ENCODE measurements around the gene FNBP1.

The FNBP1 gene

DNA sequence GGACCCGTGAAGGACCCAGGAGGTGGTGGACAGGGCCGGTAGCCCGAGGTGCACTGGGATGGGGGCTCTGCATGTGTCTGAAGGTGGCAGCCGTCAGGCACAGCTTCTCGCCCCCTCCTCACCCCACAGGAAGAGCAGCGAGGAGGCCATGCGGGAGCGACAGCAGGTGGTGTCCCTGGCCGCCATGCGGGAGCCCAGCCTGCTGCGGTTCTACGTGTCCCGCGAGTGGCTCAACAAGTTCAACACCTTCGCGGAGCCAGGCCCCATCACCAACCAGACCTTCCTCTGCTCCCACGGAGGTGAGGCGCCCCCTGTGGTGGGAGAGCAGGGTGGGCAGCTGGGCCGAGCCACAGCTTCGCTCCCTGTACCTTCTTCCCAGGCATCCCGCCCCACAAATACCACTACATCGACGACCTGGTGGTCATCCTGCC, 167.8 kb downstream of the FNBP1 start:
- H3K4me3 ChIP-seq, result no peak overlapping the region

DNA sequence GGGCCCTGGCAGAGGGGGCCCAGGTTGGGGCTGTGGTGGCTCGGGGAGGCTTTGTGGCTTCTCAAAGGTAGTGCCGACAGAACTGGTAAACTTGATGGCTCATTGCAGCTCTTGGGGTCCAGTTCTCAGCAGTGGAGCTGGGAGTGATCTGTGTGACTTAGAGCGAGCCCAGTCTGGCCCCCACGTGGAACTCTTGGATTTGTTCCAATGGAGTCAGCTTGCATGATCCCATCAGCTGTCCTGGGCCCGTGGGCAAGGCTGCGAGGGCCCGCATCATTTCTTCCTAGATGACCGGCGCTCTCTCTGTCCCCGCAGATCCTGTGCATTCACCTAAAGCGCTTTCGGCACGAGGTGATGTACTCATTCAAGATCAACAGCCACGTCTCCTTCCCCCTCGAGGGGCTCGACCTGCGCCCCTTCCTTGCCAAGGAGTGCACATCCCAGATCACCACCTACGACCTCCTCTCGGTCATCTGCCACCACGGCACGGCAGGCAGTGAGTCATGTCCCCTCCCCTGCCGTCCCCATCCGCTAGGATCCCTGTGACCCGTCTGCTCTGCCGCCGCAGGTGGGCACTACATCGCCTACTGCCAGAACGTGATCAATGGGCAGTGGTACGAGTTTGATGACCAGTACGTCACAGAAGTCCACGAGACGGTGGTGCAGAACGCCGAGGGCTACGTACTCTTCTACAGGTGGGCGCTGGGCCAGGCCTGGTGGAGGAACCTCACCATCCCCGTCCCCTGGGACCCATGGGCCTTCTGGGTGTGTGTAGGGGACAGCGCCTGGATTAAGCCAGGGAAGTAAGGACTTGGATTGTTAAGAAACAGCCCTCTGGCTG, 168.5 kb downstream of the FNBP1 start:
- Histone ChIP-seq H3K4me1 (peaks cover 0 to 4% (median 0%) of the 10 kb centered on the region in 10 experiments; a peak in 1 of 20 replicates), H3K4me3 (no peak overlapping the region), H3K27me3 (no peaks in the 10 kb centered on the region), H3K4me2 (no peak overlapping the region), H3K27ac (no peak overlapping the region; a peak in 1 of 22 replicates), H4K20me1 (peaks cover 0 to 3% (median 0%) of the 10 kb centered on the region in 11 experiments; a peak in 2 of 22 replicates), H3K36me3 (peaks cover 16 to 45% (median 33%) of the 10 kb centered on the region in 11 experiments; a peak in 21 of 22 replicates), H3K9ac (no peak overlapping the region; a peak in 1 of 22 replicates), H3K9me3 (replicated peaks in 1 of 11) (no peaks in the 10 kb centered on the region)
- TF ChIP-seq Cebpa-rat (IDR thresholded peaks at IDR 0.05), result no peak

More for the DNA sequence above, 167.8 kb downstream of the FNBP1 start:
- Histone ChIP-seq H3K9me3 (replicated peaks in 1 of 11) (no peaks in the 10 kb centered on the region), H3K27ac (no peak overlapping the region), H3K27me3 (no peaks in the 10 kb centered on the region), H4K20me1 (peaks cover 0 to 3% (median 0%) of the 10 kb centered on the region in 11 experiments; a peak in 2 of 22 replicates), H3K4me2 (no peak overlapping the region), H3K4me1 (0 out of 20 replicates have a peak, but pooled peaks cover 0 to 4% (median 0%) of the 10 kb centered on the region in 10 experiments), H3K9ac (peak overlapping the region in 1 of 11 experiments; percentile 17; a peak in 1 of 22 replicates), H3K36me3 (peaks cover 21 to 51% (median 33%) of the 10 kb centered on the region in 11 experiments; a peak in 21 of 22 replicates)
- no peak for TF ChIP-seq Cebpa-rat (IDR thresholded peaks at IDR 0.05)

DNA sequence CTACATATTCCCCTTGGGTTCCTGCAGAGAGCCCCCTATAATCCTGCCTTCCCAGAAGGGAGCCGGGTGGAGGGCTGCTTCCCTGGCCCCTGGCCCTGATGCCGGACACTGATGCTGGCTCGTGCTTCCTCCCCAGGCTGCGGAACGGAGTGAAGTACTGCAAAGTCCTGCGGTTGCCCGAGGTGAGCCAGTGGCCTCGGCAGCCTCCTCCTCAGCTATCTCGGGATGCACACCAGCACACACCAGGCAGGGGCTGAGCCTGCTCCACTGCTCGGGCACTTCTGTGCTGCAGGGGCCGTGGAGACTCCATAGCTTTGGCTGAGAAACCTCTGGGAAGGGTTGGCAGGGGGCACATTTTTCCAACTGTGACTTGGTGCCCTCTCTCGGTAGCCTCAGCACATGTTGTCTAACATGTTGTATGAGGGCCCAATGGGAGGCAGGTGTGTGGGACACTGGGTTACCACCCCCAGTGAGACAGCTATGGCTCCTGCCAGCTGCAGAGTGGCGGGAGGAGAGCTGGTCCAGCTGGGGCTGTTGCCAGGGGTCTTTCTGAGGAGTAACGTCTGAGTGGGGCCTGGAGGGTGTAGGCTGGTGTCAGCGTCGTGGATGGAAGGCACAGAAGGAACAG, 169.3 kb downstream of the FNBP1 start:
- Histone ChIP-seq H3K4me2 (no peak overlapping the region), H3K4me1 (peaks cover 0 to 12% (median 7%) of the 10 kb centered on the region in 10 experiments; a peak in 14 of 20 replicates), H3K9me3 (replicated peaks in 1 of 11) (no peaks in the 10 kb centered on the region), H3K27me3 (no peaks in the 10 kb centered on the region), H3K9ac (no peak overlapping the region), H4K20me1 (peaks cover 0 to 3% (median 0%) of the 10 kb centered on the region in 11 experiments; a peak in 2 of 22 replicates), H3K36me3 (peaks cover 16 to 44% (median 35%) of the 10 kb centered on the region in 11 experiments; a peak in 21 of 22 replicates), H3K4me3 (no peak overlapping the region), H3K27ac (no peak overlapping the region; a peak in 1 of 22 replicates)
- TF ChIP-seq Cebpa-rat (IDR thresholded peaks at IDR 0.05), result no peak

GRCh38 chr9:129871046-129871445, 171.9 kb downstream of the FNBP1 start:
- Histone ChIP-seq H3K4me1 (peaks cover 12 to 34% (median 31%) of the 10 kb centered on the region in 10 experiments), H3K4me2 (no peak overlapping the region), H3K4me3 (no peak overlapping the region), H3K27ac (no peak overlapping the region), H3K9me3 (replicated peaks in 1 of 11) (no peaks in the 10 kb centered on the region), H3K36me3 (peaks cover 16 to 40% (median 29%) of the 10 kb centered on the region in 11 experiments; a peak in 21 of 22 replicates), H3K9ac (no peak overlapping the region), H4K20me1 (peaks cover 0 to 3% (median 0%) of the 10 kb centered on the region in 11 experiments; a peak in 2 of 22 replicates), H3K27me3 (no peaks in the 10 kb centered on the region)
- TF ChIP-seq Cebpa-rat (IDR thresholded peaks at IDR 0.05), result no peak

GRCh38 chr9:129869585-129870501, 173.1 kb downstream of the FNBP1 start:
- H3K4me2 ChIP-seq, result peak overlapping the region in 1 of 11 experiments; percentile 33; a peak in 1 of 22 replicates
- no peaks in the 10 kb centered on the region for H3K9me3 ChIP-seq (replicated peaks in 1 of 11)
- H4K20me1 ChIP-seq, result peaks cover 0 to 3% (median 0%) of the 10 kb centered on the region in 11 experiments; a peak in 2 of 22 replicates
- peak overlapping the region in 3 of 11 experiments; percentile 10 to 33 (median 26); a peak in 3 of 22 replicates for H3K27ac ChIP-seq
- no peak overlapping the region for H3K4me3 ChIP-seq
- H3K27me3 ChIP-seq, result no peaks in the 10 kb centered on the region
- no peak for TF ChIP-seq Cebpa-rat (IDR thresholded peaks at IDR 0.05)
- H3K9ac ChIP-seq, result 0 out of 22 replicates have a peak overlapping the region, but pooled peaks of 1 of the 11 experiments have one; percentile 18
- H3K4me1 ChIP-seq, result peaks cover 14 to 46% (median 43%) of the 10 kb centered on the region in 10 experiments
- peaks cover 5 to 37% (median 22%) of the 10 kb centered on the region in 11 experiments; a peak in 18 of 22 replicates for H3K36me3 ChIP-seq

DNA sequence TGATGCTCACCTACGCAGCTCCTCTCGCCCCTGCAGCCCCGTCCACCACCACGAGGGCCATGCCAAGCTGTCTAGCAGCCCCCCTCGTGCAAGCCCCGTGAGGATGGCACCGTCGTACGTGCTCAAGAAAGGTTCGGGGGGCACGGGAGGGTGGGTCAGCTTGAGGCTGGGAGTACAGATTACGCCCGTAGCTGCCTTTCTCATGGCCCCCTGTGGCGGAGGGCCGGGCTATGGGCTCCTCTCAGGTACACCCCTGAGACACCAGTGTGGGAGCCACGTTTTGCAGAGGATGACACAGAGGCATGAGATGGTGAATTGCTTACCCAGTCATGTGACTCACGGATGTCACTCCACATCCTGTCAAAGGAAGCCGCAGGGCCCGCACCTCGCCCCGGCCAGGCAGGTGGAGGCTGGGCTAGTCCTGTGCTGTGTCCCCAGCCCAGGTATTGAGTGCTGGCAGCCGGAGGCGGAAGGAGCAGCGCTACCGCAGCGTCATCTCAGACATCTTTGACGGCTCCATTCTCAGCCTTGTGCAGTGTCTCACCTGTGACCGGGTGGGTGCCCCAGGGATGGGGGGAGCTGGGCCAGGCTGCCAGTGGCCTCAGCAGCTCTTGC, 174.0 kb downstream of the FNBP1 start:
- Histone ChIP-seq H3K36me3 (peaks cover under 1 to 29% (median 13%) of the 10 kb centered on the region in 11 experiments; a peak in 15 of 22 replicates), H3K4me1 (peaks cover 14 to 55% (median 52%) of the 10 kb centered on the region in 10 experiments), H3K27me3 (no peaks in the 10 kb centered on the region), H3K4me2 (peak overlapping the region in 10 of 11 experiments; percentile 15 to 77 (median 35); a peak in 13 of 22 replicates), H4K20me1 (peaks cover 0 to 3% (median 0%) of the 10 kb centered on the region in 11 experiments; a peak in 2 of 22 replicates), H3K9ac (peak overlapping the region in 4 of 11 experiments; percentile 2 to 37 (median 14); a peak in 4 of 22 replicates), H3K27ac (peak overlapping the region in 7 of 11 experiments; percentile 16 to 86 (median 35); a peak in 9 of 22 replicates), H3K4me3 (no peak overlapping the region), H3K9me3 (replicated peaks in 1 of 11) (no peaks in the 10 kb centered on the region)
- no peak for TF ChIP-seq Cebpa-rat (IDR thresholded peaks at IDR 0.05)

- Histone ChIP-seq H3K4me2 (peak overlapping the region in 10 of 11 experiments; percentile 15 to 85 (median 40); a peak in 14 of 22 replicates), H3K9me3 (replicated peaks in 1 of 11) (no peaks in the 10 kb centered on the region)
These were observed 174.7 kb downstream of the FNBP1 start for GRCh38 chr9:129868023-129868871.

More at GRCh38 chr9:129868023-129868871, 174.7 kb downstream of the FNBP1 start:
- H3K4me3 ChIP-seq, result no peak overlapping the region
- peak overlapping the region in 4 of 11 experiments; percentile 2 to 37 (median 14); a peak in 3 of 22 replicates for H3K9ac ChIP-seq
- H4K20me1 ChIP-seq, result peaks cover 0 to 3% (median 0%) of the 10 kb centered on the region in 11 experiments; a peak in 1 of 22 replicates
- H3K4me1 ChIP-seq, result peaks cover 17 to 62% (median 58%) of the 10 kb centered on the region in 10 experiments
- H3K27me3 ChIP-seq, result no peaks in the 10 kb centered on the region
- peaks cover 0 to 21% (median 9%) of the 10 kb centered on the region in 11 experiments; a peak in 10 of 22 replicates for H3K36me3 ChIP-seq
- peak overlapping the region in 7 of 11 experiments; percentile 16 to 86 (median 35); a peak in 9 of 22 replicates for H3K27ac ChIP-seq
- no peak for TF ChIP-seq Cebpa-rat (IDR thresholded peaks at IDR 0.05)

Data from BLaER1 treated with 17β-estradiol and CSF1 and Interleukin-3, amounts not matched to agents 10 nM and 100 nM (cell line).